Stimulated activated CD4-positive, alpha-beta T cell treated with anti-CD3 and anti-CD28 coated beads, Interleukin-1b, Interleukin-23, amount 100 ng/mL, for 1 hour (primary cell): Measurements from ENCODE around the gene IFRD2.
"Not testable (repeated sequence)": the region's sequence is repeated elsewhere in the genome, so short reads cannot be mapped to it uniquely, and the experiment has no call there.

Experiments used
- DNase-seq, 2 donors: peaks; one replicate each; pipeline ENCODE4 v3.0.0-alpha.2; 2020; ENCODE audit warnings: low read depth in 2 of 2

Gene IFRD2

GRCh38 chr3:50324351-50325112 is 32.3 kb upstream of the IFRD2 start:
- DNase-seq: no peak

DNA sequence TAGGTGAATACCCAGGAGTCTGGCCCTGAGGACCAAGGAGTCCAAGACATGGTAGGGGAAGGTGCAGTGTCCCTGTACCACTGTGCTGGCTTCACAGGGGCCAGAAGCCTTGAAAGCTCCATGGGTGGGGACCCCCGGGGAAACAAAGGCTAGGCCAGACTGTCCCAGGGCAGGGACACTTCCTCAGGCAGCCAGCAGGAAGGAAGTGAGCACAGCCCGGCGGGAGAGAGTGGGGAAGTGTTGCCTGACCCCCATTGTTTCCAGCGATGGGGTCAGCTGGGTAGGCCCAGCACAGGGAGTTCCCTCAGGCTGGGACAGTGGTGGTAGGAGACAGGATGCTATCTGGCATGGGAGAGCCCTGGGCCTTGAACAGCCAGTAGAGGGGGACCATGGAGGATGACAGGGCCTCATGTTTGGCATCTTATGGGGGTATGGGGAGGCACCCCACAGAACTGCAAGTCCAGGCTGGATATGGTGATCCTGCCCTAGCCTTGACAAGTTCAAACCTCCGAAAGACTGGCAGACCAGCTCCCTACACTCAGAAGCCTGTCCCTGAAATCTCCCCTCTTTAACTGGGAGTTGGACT is 31.5 kb upstream of the IFRD2 start:
- no peak for DNase-seq

DNA sequence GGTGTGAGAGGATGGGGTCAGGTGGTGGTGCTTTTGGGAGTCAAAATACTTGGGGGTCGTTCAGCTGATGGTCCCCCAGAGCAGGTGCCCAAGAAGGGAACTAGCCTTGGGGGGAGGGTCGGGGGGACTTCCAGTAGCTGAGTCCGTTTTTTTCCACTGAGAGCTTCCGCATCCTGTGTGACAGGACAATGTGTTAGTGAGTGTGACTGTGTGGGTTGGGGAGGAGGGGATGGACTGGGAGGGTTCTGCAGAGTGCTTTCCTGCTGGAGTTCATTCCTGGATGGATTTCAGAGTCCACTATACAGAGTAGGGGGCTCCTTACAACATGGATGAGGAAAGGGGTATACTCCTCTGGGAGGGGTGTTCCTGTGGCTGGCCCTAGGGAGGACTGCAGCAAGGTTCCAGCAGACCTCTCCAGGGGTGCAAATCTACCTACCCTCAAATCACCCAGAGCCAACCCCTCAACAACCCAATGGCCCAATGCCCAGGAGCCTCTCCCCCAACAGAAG is 30.9 kb upstream of the IFRD2 start:
- DNase-seq: no peak

- no peak for DNase-seq
Observed at GRCh38 chr3:50322386-50323091, 30.3 kb upstream of the IFRD2 start, which contains the start of gene HYAL2. Gene HYAL2 (minus strand): TSS chr3:50322745. CDS start chr3:50320489, 2,256 bp downstream.

DNA sequence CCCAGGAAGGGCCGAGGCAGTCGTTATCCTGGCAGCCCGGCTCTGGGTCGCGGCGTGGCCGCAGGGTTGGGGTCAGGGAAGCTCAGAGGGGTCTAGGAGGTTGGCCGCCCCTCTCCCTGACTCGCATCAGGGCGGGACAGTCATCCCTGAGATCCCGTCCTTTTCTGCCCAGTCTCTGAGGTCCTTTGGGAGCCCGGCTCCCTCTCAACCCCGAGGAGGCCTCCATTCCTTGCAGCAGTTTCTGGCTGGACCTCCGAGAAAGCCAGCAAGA is 29.8 kb upstream of the IFRD2 start:
- no peak for DNase-seq

DNA sequence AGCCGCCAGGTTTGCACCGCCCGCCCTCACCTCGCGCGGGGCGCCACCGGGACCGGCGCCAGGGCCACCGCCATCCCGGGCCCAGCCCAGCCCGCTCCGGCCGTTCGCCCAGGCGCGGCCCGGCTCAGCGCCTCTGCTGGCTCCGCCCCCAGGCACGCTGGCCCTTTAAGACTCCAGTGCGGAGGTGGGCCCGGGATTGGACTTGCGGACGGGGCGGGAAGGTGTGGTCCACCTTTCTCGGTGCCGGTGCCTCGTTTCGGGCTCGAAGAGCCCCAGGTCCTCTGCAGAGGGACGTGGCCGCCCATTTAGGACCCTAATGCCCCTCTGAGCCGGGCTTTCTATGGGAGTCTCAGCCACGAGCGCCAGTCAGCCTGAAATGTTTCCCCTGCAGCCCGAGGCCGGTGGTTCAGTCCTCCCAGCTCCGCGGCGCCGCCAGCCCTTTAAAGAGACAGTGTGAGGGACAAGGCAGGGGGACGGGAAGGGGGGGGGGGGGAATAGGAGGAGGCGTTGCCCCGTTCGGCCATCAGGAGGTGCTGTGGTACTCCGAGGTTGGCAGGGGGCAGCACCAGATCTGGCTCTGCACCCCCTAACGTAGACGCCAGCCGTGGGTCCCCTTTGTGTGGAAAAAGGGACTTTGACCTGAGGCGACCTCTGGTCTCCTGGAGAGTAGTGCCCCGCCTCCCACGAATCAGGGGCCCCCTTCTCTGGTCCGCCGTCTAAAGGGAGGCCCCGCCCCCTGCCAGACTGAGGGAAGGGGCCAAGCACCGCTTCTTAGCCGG is 29.3 kb upstream of the IFRD2 start:
- peak; percentile 42 to 68 for DNase-seq

DNA sequence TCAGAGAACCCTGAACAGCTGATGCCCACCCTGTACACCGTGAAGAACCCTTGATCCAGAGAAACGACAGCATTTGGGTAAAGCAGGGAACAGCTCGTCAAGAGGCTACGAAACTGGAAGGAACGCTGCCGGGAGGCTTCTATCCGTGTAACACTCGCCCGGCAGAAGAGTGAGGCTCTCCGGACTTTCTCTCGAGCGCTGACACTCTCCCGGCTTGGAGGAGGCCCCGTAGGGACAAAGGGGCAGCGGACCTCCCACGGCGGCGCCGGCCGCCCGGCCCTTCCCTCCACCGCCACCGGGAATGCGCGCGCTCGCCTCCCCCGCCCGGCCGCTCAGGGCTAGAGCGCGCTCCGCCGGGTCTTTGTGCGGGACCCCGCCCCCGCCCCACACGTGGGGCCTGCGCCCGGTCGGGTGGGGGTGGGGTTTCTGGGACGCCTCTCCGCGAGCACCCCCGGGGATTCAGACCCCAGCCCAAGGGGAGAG is 28.7 kb upstream of the IFRD2 start:
- DNase-seq: no peak

DNA sequence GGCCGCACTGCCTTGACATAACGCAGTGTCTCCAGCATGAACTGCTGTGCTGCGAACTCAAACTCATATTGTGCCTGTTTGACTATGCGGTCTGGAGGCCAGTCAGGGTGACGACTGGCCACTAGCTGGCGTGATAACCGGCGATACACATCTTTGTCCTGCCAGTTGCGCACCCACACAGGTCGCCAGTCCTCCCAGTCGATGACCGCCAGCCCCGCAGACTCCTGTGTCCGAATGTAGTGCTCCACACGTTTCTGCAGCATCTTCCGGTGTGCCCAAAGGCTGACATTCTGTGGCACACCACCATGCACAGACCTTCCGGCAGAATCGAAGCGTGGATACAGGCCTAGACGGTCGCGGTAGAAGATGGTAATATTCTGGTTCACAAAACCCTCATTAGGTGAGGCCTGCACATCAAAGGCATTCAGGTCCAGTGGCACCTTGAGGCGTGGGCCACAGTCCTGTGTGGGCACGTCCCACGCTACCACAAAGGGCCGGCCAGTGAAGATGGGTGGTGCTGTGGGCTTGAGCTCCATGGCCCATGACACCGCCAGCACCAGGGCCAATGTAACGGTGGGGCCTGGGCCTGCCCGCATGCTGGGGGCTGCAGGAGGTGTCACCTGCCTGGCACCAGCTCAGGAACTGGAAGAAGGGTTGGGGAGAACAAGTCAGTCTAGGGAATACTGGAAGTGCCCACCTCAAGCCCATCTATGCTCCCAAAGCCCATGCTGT is 27.8 kb upstream of the IFRD2 start:
- no peak for DNase-seq

DNA sequence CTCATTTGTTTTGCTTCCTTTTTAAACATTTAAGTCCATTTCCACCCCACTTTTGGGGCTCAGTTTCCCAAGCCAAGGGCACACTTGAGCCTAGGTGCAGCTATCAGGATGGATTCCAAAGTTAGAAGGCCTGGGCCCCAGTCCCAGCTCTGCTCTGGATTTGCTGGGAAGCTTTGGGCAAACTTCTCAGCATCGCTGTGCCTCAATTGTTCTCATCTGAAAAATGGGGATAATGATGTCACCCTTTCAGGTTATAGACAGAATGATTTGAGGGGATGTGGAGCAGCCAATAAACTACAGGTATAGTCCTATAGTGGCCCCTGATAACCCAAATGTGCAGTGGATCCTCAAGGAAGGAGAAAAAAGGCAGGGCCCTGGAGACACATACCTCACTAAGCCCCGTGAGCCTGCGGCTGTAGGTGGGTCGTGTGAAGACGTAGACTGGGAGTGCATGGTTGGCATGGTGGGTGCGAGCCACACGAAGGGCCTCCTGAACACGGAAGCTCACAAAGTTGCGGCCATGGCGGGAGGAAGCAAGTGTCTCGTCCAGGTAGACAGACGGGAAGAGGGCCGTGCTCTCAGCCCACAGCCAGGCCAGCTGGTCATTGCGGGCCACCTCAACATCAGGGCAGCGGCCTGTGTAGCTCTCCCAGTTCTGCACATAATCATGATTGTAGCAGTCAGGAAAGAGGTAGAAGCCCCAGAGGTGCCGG is 27.1 kb upstream of the IFRD2 start:
- no peak for DNase-seq

DNA sequence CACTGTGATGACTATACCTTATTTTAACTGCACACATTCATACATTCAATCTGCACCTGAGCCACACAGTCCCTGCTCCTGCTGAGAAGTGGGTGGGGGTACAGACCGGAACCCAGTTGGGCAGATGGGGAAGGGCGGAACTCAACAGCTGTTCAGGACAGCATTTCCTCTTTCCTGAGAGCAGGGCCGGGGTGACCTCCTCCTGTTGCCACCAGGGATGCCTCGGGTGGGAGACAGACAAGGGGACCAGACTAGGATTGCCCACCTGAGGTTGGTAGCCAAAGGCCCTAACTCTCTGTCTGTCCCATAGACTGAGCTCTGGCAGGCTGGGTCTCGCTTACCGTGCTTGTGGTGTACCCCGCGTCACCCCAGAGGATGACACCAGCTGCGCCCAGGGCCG is 26.4 kb upstream of the IFRD2 start:
- no peak for DNase-seq

DNA sequence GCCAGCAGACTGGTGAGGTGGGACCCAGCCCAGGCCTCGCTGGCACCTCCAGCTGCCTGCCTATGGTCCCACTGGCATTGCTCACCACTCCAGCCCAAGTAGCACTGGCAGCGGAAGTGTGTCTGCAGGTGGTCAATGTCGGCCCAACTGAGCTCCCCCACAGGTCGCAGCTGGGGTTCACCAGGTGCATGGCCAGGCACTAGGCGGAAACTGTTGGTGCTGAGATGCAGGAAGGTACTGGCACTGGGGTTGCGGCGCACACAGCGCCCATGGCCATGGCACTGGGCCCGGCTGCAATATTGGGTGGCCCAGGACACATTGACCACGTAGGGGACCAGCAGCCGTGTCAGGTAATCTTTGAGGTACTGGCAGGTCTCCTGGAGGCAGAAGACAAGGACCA is 25.9 kb upstream of the IFRD2 start:
- no peak for DNase-seq

DNA sequence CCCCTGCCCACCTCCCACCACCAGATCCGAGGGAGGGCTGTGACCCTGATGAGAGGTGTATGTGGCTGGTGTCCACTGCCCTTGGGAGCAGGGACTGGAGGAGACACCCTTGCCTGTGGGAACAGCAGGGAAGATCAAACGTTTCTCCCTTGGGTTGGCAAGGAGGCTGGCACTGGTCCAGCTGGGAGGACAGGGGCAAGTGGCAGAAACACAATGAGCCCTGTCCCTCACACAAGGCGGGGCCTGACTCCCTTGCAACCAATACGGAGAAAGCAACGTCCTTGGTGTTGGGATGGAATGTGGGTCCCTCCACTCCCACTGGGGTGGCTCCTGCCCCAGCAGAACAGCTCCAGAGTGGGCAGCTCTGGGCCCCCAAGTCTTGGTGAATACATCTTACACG is 25.1 kb upstream of the IFRD2 start:
- no peak for DNase-seq

DNA sequence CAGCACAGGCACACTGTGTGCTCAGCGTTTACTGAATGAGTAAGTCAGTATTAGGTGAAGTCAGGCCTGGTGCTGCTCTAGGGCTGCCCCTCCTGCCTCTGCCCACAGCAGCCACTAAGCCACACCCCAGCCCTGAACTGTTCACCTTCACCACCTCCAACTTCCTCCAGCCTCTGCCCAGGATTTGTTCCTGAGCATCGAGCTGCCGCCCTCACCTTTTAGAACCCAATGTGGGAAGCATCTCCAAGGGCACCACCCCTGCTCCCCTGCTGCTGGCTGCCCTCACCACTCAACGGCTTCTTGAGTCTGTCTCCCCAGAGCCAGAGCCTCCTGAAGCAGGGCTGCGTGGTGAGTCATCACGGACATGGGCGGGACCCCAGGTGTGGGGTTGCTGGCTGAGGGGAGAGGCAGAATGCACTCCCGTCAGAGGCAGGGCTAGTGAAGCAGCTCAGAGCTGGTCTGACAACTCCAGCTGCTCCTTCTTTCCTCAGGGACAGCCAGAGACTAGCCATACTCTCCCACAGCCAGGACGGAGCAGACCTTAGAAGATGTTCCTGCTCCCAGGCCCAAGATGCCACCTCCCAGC is 24.5 kb upstream of the IFRD2 start:
- peak in 1 of 2 donors; percentile 37 for DNase-seq

GRCh38 chr3:50314816-50315215 is 22.6 kb upstream of the IFRD2 start:
- no peak for DNase-seq

DNA sequence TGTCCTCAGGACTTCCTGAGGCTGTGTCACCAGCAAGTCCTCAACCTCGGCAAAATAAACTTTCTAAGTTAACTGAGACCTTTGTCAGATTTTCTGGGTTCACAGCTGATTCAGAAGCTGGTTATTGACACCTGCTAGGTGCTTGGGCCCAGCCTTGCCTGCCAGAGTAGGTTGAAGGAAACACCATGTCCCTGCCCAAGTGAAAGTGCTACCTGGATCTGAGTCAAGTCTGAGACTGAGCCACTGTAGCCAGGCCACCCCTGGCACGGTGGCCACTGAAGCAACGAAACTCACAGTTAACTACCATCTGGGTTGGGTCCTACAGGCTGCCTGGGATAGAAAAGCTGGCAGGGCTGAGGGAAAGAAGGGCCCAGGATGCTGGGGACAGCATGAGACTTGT is 22.1 kb upstream of the IFRD2 start:
- DNase-seq: no peak

GRCh38 chr3:50312041-50312440 is 19.8 kb upstream of the IFRD2 start:
- DNase-seq: not testable (repeated sequence)

- DNase-seq: no peak
Observed at GRCh38 chr3:50304601-50305000, 12.4 kb upstream of the IFRD2 start.

GRCh38 chr3:50303013-50303815 is 11.0 kb upstream of the IFRD2 start, which contains the start of gene HYAL1:
Gene HYAL1 (minus strand): TSS chr3:50303574. CDS start chr3:50302956, 618 bp downstream.
- DNase-seq: no peak
